Body of pancreas (tissue), 4 donors: ENCODE measurements around the gene HORMAD2.

ENCODE experiments used
- POLR2A ChIP-seq, 3 donors: fragments of 450-650 bp; IDR thresholded peaks; one replicate each; pipeline ENCODE4 v1.6.1; 2016; ENCODE audit warnings: antibody characterized with exemption in 3 of 3, mild to moderate bottlenecking in 2 of 3
- TF ChIP-seq, protein P1 (sequence below), 7 experiments: fragments of 450-650 bp in 4 of 7; fragments of 200-600 bp in 3 of 7; sonication (generic) in 3 of 7; IDR thresholded peaks; one replicate each; pipeline ENCODE4 v1.5.1; 2016 to 2019; ENCODE audit warnings: antibody characterized with exemption in 7 of 7

DNA sequence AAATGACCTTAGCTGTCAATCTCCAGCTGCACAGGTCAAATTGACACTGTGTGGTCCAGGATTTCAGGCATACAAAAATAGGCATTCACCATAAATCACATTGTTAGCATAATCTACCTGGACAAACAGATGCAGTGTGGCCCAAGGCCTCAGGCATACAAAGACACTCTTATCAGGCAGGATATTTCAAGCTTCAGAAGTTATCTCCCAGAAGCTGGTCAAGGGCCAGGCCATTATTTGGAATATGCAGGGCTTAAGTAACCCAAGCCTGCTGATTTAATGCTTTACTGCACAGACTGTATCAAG is 25.5 kb upstream of the HORMAD2 start:
- TF ChIP-seq, protein P1, sequence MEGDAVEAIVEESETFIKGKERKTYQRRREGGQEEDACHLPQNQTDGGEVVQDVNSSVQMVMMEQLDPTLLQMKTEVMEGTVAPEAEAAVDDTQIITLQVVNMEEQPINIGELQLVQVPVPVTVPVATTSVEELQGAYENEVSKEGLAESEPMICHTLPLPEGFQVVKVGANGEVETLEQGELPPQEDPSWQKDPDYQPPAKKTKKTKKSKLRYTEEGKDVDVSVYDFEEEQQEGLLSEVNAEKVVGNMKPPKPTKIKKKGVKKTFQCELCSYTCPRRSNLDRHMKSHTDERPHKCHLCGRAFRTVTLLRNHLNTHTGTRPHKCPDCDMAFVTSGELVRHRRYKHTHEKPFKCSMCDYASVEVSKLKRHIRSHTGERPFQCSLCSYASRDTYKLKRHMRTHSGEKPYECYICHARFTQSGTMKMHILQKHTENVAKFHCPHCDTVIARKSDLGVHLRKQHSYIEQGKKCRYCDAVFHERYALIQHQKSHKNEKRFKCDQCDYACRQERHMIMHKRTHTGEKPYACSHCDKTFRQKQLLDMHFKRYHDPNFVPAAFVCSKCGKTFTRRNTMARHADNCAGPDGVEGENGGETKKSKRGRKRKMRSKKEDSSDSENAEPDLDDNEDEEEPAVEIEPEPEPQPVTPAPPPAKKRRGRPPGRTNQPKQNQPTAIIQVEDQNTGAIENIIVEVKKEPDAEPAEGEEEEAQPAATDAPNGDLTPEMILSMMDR (IDR thresholded peaks at IDR 0.05): no peak
- no peak for TF ChIP-seq POLR2A (IDR thresholded peaks at IDR 0.05)
